ENCODE measurements around the gene PTPRN2. TPM values are rescaled to one million over a fixed set of nuclear protein-coding genes. Genes with fewer than 3 reads are reported as not detected.

The PTPRN2 gene
- polyA plus RNA-seq, 1 of the 3 experiments (the other 2 are of a cell fraction): 4.0 TPM

DNA sequence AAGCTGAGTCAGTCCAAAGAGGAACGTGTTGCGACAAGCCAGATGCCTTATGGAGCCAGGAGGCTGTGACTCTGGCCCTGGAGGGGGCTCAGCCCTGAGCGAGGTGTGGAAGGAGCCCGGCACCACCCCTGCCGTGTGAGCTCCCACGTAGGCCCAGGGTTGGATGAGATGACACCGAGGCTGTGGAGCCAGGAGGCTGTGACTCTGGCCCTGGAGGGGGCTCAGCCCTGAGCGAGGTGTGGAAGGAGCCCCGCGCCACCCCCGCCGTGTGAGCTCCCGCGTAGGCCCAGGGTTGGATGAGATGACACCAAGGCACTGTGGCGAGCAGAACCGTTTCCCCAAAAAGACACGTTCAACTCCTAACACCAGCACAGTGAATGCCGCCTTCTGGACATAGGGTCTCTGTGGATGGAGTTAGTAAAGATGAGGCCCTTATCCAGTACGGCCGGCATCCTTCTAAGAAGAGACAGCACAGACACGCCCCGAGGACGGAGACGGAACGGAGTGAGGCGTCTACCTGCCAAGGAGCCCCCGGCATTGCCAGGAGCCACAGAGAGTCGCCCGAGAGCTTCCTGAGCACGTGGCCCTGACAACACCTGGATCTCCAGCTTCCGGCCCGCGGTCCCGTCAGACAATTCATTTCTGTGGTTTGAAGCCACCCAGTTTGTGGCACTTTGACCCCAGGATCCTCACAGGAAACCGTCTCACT is 778.3 kb downstream of the PTPRN2 start:
- no peak for DNase-seq
- CTCF ChIA-PET: no interaction called here
- TF ChIP-seq NFIC (IDR thresholded peaks at IDR 0.05; ENCODE audit: borderline replicate concordance) (no peak), RAD21 (IDR thresholded peaks at IDR 0.05; ENCODE audit: low read length) (no peak), FOSL2 (IDR thresholded peaks at IDR 0.05; ENCODE audit: borderline replicate concordance, low read depth) (no peak), RFX5 (IDR thresholded peaks at IDR 0.05; ENCODE audit: low read length) (no peak), CHD2 (IDR thresholded peaks at IDR 0.05; ENCODE audit: low read length, partially characterized antibody) (no peak), NRF1 (IDR thresholded peaks at IDR 0.05; ENCODE audit: low read depth, low read length) (no peak), GATA2 (CRISPR knock-in tag; IDR thresholded peaks at IDR 0.05) (no peak)
- H3K9ac ChIP-seq: no peak overlapping the region
- no peaks in the 10 kb centered on the region for H3K36me3 ChIP-seq (replicated peaks in 1 of 2; ENCODE audit: control insufficient read depth in 1 of 2, insufficient read depth in 2 of 2, low read length in 1 of 2)
- H3F3A ChIP-seq (replicated peaks; ENCODE audit: insufficient read depth): no peaks in the 10 kb centered on the region
- no peaks in the 10 kb centered on the region for H3K27me3 ChIP-seq (ENCODE audit: insufficient read depth)
- H2AFZ ChIP-seq (ENCODE audit: low read depth): no peak overlapping the region
- H3K4me3 ChIP-seq (ENCODE audit: low read depth in 2 of 2, low read length in 1 of 2): no peak overlapping the region
- H4K20me1 ChIP-seq (ENCODE audit: insufficient read depth): no peaks in the 10 kb centered on the region
- 78% methylated on average over 31 of the region's 35 CpGs for WGBS (ENCODE audit: low lambda C conversion rate)
- H3K4me2 ChIP-seq: no peak overlapping the region
- peaks cover 0 to 5% of the 10 kb centered on the region in 2 experiments; a peak in 1 of 4 replicates for H3K4me1 ChIP-seq (ENCODE audit: control insufficient read depth in 1 of 2, insufficient read depth in 2 of 2, low read depth in 1 of 2, low read length in 1 of 2)
- no peaks in the 10 kb centered on the region for H3K79me2 ChIP-seq (ENCODE audit: insufficient read depth)
- H3K9me3 ChIP-seq: no peaks in the 10 kb centered on the region
- POLR2A ChIA-PET: no interaction called here
- no peaks in the 10 kb centered on the region for H3K9me2 ChIP-seq
- H3K27ac ChIP-seq (ENCODE audit: low read depth in 2 of 2, low read length in 1 of 2): no peak overlapping the region

DNA sequence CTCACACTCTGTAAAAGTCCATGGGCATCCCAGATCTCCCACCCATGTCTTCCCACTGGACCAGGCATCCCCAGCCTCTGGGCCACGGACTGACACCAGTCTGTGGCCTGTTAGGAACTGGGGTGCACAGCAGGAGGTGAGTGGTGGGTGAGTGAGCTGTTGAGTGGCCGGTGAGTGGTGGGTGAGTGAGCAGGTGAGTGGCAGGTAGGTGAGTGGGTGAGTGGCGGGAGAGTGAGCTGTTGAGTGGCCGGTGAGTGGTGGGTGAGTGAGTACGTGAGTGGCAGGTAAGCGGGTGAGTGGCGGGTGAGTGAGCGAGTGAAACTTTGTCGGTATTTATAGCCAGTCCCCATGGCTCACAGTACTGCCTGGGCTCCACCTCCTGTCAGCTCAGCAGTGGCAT is 779.6 kb downstream of the PTPRN2 start:
- POLR2A ChIA-PET: no interaction called here
- CTCF ChIA-PET: interaction anchor here (1.0 kb wide), 1 partner anchor 67 kb away, joined by 3 read pairs; no protein-coding TSS in a partner anchor

More for the DNA sequence above, 779.6 kb downstream of the PTPRN2 start:
- H3K4me2 ChIP-seq: no peak overlapping the region
- TF ChIP-seq RCOR1 (IDR thresholded peaks at IDR 0.05; ENCODE audit: low read length) (no peak), MAX (IDR thresholded peaks at IDR 0.05; ENCODE audit: low read depth) (no peak), ZBTB33 (IDR thresholded peaks at IDR 0.05; ENCODE audit: borderline replicate concordance, low read depth) (no peak), RXRA (IDR thresholded peaks at IDR 0.05; ENCODE audit: borderline replicate concordance, low read depth) (no peak), TCF12 (IDR thresholded peaks at IDR 0.05) (no peak), FOXJ3 (CRISPR knock-in tag; IDR thresholded peaks at IDR 0.05) (no peak), POLR2AphosphoS5 (IDR thresholded peaks at IDR 0.05; ENCODE audit: low read depth, low read length) (no peak), NFIC (IDR thresholded peaks at IDR 0.05; ENCODE audit: borderline replicate concordance) (no peak), SMC3 (IDR thresholded peaks at IDR 0.05; ENCODE audit: low read depth, low read length) (no peak), REST (IDR thresholded peaks at IDR 0.05; ENCODE audit: low read depth, low read length) (no peak), FOXM1 (IDR thresholded peaks at IDR 0.05; ENCODE audit: low read depth) (no peak)
- no peak overlapping the region for H2AFZ ChIP-seq (ENCODE audit: low read depth)
- no peak overlapping the region for H3K9ac ChIP-seq
- no peaks in the 10 kb centered on the region for H3F3A ChIP-seq (replicated peaks; ENCODE audit: insufficient read depth)
- no peak overlapping the region for H3K27ac ChIP-seq (ENCODE audit: low read depth in 2 of 2, low read length in 1 of 2)
- no peaks in the 10 kb centered on the region for H3K27me3 ChIP-seq (ENCODE audit: insufficient read depth)
- no peaks in the 10 kb centered on the region for H3K9me3 ChIP-seq
- H3K4me1 ChIP-seq (ENCODE audit: control insufficient read depth in 1 of 2, insufficient read depth in 2 of 2, low read depth in 1 of 2, low read length in 1 of 2): peaks cover 0 to 5% of the 10 kb centered on the region in 2 experiments; a peak in 1 of 4 replicates
- H3K36me3 ChIP-seq (replicated peaks in 1 of 2; ENCODE audit: control insufficient read depth in 1 of 2, insufficient read depth in 2 of 2, low read length in 1 of 2): no peaks in the 10 kb centered on the region
- no peak for DNase-seq
- 73% methylated on average over 9 of the region's 9 CpGs for WGBS (ENCODE audit: low lambda C conversion rate)
- no peak overlapping the region for H3K4me3 ChIP-seq (ENCODE audit: low read depth in 2 of 2, low read length in 1 of 2)
- no peaks in the 10 kb centered on the region for H3K9me2 ChIP-seq
- H4K20me1 ChIP-seq (ENCODE audit: insufficient read depth): no peaks in the 10 kb centered on the region
- H3K79me2 ChIP-seq (ENCODE audit: insufficient read depth): no peaks in the 10 kb centered on the region
